Middle frontal gyrus (tissue), 1 donor: Measurements from ENCODE around the gene THUMPD1.
"Not testable (repeated sequence)": the region's sequence is repeated elsewhere in the genome, so short reads cannot be mapped to it uniquely, and the experiment has no call there.

ENCODE experiments used
- DNase-seq: peaks from one replicate; pipeline ENCODE4 v3.0.0-alpha.2; 2015; ENCODE audit warnings: low spot score; ENCODE audit errors: extremely low spot score

Gene THUMPD1

DNA sequence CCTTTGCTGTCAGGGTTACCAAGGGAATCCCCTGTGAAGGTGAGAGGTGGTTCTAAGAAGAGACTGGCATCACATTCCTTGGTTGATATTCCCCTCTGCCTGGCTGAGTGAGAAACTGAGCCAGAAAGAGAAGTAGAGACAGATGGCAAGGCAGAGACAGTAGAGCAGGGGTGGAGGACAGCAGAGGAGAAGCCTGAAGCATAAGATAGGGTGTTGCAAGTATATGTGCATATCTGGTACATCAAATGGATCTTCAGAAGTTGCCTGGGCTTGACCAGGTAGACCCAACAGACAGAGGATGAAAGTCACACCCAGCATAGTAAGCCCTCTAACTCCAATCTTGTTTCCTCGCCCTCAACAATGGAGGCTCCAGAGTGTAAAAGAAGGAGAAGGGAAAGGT, 7.9 kb upstream of the THUMPD1 start:
- DNase-seq = no peak

DNA sequence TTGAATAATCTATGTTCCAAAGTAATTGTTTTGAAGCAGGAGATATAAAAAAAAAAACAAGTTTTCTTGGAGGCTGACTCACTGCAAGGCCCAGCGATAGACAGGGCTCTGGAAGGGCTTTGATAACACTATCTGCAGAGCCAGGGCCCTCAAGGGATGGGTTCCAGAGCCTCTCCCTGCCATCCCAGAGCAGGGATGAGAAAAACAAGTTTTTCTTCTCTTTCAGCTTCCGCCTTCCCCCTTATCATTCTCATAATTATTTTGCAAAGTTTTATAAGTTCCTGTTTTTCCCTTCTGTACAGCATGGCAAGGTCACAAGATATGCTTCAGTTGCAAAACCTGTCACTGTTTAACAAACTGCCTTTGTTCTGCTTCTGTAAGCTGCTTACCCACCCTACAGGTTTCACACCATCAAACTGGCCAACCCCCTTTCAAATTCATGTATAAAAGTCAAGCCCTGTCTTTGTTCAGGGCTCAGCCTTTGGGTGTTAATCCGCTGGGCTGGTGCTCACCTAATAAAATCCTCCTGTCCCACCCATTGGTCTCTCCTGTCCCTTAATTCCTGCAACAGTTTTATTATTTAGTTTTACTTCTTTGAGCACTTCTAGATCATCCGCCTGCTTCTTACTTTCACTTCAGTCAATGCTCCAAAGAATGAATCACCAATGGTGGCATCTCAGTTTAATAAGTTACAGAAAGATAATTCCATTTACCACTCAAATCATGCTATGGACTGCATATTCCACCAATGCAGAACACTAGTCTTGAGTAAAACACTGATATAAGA, 5.6 kb upstream of the THUMPD1 start:
- no peak for DNase-seq

DNA sequence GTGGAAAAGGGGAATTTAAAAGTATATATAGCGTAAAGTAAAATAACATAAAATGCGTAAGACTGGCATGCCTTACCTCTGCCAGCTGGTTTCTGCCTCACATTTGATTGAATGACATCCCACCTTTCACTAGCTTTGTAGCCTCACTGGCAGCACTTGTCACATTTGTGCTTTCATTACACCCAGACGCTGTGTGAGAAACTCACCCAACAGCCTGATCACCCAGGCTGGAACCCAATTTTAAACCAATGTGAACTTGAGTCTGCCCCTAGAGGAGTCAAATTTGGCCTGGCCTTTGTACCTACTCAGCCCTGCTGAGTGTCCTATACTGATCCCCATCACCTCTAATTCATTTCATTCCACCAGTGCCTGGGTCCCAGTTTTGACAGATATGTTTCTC, 4.8 kb upstream of the THUMPD1 start:
- DNase-seq = no peak

DNA sequence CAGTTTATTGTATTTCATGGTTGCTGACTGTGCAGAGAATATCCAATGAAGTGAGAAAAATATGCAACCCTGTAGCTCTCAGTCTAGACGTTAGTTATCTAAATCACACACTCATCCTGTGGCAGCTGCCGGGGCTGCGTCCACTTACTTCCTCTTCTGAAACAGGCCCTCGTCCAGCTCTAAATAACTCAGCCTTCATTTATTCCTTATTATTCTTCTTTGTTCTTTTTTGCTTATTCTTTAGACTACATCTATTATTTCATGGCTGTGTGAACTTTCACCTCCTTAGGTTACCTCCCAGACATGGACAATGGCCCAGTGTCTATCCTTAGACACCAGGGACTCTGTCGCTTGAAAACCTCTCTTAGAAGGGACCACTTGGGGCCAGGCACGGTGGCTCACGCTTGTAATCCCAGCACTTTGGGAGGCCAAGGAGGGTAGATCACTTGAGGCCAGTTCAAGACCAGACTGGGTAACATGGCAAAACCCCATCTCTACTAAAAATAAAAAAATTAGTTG, 3.4 kb upstream of the THUMPD1 start:
- no peak for DNase-seq

DNA sequence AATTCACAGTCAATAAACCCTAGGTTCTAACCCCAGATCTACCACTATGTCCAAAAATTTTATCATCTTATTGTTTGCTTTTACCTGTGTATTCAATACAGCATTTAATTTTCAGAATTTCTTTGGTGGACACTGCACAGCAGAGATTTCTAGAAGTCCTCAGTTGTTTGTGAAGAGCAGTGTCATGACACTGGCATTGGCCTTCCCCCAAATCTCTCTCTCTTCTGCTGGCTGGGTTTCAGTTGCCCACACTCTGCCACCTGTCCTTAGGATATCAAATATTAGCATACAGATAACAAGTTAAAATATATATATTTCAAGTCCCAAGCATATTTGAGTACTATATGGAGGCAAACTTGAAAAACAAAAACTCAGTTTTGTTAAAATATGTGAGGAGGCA, 2.0 kb upstream of the THUMPD1 start:
- DNase-seq = no peak

DNA sequence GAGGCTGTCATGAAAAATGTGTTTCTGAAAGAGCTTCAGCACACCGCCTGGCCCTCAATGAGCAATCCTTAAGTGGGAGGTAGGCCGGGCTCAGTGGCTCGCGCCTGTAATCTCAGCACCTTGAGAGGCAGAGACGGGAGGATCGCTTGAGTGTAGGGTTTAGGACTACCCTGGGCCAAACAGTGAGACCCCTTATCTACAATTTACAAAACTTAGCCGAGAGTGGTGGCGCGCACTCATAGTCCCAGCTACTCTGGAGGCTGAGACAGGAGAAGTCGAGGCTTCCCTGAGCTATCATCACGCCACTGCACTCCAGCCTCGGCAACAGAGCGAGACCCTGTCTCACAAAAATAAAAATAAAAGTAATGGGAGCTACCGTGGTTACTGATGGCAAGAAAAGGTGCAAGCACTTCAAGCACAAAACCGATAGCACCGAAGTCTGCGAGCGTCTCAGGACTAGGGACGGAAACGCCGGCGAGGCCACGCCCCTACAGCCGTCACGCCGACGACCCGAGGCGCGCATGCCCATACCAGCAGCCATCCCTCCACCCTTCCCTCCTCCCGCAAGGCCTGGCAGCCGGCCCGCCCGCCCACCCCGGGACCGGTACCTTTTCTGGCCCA, 607 bp downstream of the THUMPD1 start:
- peak; percentile 57 for DNase-seq

DNA sequence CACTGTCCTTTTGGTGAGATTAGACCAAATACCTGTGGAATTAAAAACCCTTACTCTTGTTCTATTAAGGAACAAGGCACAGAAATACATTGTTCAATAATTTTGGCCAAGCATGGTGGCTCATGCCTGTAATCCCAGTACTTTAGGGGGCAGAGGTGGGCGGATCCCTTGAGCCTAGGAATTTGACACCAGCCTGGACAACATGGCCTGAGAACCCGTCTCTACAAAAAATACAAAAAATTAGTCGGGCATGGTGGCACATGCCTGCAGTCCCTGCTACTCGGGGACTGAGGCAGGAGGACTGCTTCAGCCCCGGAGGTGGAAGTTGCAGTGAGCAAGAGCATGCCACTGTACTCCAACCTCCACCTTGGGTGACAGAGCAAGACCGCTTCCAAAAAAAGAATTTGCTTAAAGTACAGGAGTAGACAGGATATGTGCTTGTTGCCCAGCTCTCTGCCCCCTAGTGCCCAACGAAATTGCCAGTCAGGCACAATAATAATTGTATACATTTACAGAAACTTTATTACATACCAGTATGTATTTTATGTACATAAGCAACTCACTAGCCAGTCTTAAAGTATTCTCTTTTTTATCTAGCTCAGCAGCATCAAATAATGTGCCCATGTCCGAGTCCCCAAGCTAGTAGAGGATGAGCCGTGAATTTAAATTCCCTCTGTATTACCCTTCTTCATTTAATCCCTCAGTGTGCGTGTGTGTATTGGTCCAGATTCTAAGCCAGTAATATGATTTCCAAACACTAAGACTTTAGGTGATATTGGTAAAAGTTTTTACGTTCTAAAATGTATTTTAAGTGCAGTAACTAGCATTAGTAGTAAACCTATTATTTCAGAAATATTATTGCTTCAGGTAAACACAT, 1.4 kb downstream of the THUMPD1 start:
- DNase-seq = no peak

DNA sequence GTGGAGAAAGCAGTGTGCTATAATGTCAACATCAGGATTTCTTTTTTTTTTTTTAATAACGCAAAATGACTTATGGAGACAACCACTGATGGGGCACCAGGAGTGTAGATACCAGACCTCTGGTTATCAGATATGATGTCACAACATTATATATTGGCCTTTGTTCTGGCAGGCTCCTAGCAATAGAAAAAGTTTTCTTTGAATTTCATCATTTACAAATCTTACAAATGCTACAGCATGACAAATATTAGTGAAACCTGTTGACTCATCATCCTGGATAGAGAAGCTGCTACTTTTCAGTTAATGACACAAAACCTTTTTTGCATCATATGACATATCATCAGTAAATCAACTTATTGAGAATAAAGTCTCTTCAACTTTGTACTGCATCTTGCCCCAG, 6.1 kb downstream of the THUMPD1 start:
- no peak for DNase-seq

DNA sequence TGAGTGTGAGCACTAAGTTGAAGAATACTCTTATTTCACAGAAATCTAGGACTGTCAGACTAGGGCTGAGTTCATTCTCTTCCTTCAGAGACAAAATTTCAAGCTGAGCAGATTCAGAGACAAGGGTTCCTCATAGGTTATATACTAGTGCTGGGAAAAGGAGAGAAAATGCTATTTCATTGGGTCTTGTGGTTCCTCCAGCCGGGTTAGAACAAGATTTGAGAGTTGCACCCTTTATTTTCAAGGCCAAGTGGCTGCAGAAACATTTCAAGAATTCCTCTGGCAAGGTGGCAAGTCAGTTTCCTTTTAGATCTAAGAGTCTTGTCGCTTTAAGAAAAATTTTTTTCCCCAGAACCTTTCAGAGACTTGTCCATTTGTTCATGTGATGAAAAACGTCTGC, 6.8 kb downstream of the THUMPD1 start:
- DNase-seq = no peak

DNA sequence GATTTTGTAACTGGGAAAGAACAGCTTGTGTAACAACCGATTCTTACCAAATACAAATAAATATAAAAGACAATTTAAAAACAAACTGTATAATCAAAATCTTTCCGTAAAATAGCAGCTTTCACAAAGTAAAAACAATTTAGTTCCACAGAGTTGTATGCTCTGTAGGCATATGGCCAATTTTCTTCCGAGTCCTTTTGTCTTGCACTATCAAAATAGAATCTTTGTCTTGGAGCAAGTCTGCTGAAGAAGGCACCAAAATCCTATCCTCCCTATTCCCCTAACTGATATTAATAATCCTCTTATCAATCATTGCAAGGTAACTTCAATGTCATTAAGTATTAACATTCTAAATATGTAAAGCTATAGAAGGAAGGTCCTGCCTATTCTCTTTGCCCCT, 7.6 kb downstream of the THUMPD1 start:
- no peak for DNase-seq

DNA sequence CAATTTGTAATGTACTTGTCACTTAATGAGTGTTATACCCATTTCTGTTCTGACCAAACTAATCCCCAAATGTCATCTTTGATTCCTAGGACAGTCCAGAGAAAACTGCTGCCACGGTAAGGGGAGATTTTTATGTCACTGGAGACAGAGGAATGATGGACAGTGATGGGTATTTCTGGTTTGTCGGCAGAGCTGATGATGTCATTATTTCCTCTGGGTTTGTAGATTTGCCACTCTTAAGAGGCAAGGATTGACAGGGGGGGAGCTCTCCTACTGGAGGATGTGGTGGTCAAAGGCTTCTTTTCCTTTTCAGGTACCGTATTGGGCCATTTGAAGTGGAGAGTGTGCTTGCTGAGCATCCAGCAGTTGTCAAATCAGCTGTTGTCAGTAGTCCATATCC, 12.5 kb downstream of the THUMPD1 start:
- no peak for DNase-seq

DNA sequence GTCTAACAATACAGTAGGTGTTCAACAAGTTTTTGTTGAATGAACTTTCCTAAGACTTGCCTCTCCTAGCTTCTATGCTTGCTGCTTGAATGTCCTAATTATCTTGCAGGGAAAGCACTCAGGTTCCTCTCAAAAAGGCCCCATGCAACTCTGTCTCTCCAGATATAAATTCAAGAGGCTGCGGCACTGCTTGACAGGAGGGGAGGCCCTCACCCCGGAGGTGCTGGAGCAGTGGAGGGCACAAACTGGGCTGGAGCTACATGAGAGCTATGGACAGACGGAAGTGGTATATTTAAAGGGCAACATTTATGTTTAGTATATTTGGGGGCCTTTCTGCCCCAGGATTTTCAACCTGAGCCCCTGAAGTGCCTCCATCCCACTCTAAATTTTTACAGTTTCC, 14.4 kb downstream of the THUMPD1 start:
- DNase-seq = no peak

DNA sequence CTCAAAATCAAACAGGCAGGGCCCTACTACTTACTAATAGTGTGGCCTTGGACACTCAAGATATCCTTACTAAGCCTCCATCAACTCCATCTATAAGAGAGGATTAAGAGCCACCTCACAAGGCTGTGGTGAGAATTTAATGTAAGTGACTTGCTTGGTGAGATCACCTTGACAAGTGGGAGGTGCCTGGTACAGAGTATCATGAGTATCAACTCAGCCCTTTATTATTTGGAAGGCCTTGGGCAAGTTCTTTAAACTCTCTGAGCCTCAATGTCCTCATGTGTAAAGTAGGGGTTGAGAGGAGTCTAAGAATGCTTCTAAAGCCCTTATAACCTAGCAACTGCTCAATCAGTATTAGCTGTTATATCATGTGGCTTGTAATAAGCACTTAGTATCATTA, 15.0 kb downstream of the THUMPD1 start:
- no peak for DNase-seq

DNA sequence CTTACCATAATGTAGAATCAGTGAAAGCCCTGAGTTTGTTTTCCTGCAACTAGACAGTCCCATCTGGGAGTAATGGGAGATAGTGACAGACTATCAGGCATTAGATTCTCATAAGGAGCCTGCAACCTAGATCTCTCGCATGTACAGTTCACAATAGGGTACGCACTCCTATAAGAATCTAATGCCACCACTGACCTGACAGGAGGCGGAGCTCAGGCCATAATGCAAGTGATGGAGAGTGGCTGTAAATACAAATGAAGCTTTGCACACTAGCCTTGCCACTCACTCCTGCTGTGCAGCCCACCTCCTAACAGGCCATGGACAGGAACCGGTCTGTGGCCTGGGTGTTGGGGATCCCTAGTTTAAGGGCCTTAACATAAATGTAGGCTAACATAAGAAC, 21.4 kb downstream of the THUMPD1 start:
- DNase-seq = no peak

DNA sequence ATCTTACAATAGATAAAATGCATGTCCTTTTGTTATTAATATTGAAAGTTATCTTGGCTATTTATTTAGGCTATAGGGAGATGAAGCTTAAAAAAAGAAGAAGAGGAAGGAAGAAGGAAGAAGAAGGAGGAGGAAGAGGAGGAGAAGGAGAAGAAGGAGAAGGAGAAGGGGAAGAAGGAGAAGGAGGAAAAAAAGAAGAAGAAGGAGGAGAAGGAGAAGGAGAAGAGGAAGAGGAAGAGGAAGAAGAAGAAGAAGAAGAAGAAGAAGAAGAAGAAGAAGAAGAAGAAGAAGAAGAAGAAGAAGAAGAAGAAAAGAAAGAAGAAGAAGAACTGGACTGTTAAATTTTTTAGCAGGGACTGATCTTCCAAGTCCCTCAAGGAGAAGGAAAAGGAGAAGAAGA, 23.9 kb downstream of the THUMPD1 start:
- not testable (repeated sequence) for DNase-seq

DNA sequence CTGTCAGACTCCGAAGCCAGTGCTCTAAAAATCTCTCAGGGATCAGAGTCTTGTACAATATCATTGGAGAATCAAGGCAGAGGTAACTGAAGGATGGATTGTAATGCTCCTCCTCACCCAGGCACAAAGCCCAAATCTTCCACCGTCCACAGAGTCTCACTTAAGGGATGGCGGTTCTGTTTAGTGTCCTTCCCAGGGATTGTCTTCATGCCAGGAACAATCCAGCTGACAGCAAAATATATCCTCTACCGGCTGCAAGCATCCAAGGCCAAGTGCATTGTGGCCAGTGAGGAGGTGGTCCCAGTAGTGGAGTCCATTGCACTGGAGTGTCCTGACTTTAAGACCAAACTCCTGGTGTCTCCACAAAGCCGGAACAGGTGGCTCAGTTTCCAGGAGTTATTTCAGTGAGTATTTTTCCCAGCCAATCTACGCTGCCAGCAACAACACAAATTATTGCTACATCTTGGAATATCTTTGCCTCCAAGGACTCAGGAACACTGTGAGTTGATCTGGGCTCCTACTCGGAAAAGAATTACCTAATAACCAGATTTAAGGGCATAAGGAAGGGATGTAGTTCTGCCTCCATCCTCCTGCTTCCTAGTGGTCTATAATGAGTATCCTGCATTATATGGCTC, 30.2 kb downstream of the THUMPD1 start:
- no peak for DNase-seq

DNA sequence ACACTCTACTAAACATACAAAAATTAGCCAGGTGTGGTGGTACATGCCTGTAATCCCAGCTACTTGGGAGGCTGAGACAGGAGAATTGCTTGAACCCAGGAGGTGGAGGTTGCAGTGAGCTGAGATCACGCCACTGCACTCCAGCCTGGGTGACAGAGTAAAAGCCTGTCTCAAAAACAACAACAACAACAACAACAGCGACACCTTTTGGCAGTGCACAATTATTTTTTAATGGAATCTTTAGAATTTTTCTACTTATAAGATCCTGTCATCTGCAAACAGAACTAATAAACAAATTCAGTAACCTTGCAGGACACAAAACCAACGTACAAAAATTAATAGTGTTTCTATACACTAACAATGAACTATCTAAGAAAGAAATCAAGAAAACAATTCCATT, 33.5 kb downstream of the THUMPD1 start:
- not testable (repeated sequence) for DNase-seq

DNA sequence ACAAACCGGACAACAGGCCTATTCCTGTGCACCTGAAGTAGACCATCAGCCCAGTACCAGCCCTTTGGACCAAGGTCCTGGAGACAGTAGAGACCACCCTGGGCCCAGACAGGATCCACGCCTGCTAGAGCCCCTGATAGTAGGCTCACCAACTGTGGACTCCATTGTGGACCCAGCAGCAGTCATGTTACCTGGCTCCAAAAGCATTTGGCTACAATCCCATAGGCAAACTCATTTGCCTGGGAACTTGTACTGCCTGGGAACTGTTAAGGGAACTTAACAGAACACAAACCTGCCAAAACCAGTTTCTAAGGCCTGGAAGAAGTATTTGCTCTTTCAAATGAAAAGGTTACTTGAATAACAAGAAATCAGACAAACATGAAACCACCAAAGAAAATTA, 34.2 kb downstream of the THUMPD1 start:
- no peak for DNase-seq

DNA sequence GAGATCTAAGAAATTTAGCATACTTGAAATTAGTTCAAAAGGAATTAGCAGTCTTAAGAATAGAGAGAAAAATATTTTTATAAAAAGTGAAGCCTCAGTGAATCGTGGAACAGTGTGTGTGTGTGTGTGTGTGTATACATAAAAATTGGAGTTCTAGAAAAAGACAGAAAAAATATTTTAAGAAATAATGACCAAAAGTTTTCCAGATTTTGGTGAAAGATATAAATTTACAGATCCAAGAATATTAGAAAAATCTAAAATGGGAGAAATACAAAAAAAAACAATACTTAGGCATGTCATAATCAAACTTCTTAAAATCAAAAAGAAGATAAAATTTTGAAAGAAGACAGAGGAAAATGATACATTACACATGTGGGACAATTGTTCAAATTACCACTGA, 35.6 kb downstream of the THUMPD1 start:
- not testable (repeated sequence) for DNase-seq

DNA sequence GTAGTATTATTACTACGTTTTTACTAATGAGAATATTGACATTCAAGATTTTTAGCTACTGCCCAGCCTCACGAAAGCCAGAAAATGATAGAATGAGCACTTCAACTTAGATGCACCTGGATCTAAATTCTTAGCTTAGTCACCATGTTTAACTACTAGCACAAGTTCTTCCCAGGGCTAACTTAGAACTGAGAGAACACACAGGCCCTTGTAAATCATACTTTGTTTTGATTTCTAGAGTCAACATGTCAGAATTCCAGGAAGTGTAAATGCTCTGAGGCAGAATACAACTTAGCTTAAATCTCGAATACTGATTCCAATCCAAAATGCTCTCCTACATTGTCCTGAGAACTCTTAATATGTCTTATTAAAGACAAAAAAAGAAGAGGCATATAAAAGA, 37.3 kb downstream of the THUMPD1 start:
- DNase-seq = no peak

DNA sequence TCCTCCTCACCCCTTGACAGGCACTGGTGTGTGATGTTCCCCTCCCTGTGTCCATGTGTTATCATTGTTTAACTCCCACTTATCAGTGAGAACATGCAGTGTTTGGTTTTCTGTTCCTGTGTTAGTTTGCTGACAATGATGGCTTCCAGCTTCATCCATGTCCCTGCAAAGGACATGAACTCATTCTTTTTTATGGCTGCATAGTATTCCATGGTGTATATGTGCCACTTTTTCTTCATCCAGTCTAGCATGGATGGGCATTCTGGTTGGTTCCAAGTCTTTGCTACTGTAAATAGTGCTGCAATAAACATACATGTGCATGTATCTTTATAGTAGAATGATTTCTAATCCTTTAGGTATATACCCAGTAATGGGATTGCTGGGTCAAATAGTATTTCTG, 39.9 kb downstream of the THUMPD1 start:
- not testable (repeated sequence) for DNase-seq

DNA sequence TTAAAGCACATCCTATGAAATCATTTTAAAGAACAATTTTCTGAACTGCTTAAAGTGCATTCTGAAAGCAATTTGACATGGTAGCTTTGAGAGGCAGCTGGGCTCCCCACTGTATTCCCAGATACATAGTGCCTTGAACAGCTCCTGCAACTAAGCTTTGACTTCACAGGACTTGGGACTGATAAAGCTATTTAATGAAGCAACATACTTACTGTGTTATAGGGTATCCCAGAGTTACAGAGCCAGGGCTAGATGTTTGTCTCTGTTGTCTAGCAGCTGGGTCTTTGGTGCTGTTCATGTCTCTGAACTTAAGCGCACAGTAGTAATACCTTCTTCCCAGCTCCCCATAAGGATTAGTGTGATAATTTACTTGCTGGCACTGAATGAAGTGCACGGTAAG, 45.0 kb downstream of the THUMPD1 start:
- DNase-seq = no peak
